Activated naive CD4-positive, alpha-beta T cell treated with anti-CD3 and anti-CD28 coated beads, Interleukin-2, amount 50 U/mL, for 72 hours (primary cell): Measurements from ENCODE around the gene LRRC36. TPM values are rescaled to one million over a fixed set of nuclear protein-coding genes. Genes with fewer than 3 reads are reported as not detected.
A peak's percentile ranks its signal among the peaks of the same experiment; 100 is the strongest.

ENCODE experiments used
- ATAC-seq, 2 donors: fragments of 150-1000 bp; cut with Tn5 transposase; 2 replicates each; pipeline ENCODE4 v1.10.0; 2021; ENCODE audit warnings: mild to moderate bottlenecking in 2 of 2, moderate library complexity in 2 of 2
- DNase-seq, 2 donors: peaks; one replicate each; pipeline ENCODE4 v3.0.0; 2021 to 2022; ENCODE audit warnings: low spot score in 2 of 2
- H3K27ac Mint-ChIP-seq, 2 donors: one replicate each; pipeline ENCODE4 v1.8.0; 2022; ENCODE audit warnings: mild to moderate bottlenecking in 2 of 2, mixed read lengths in 2 of 2
- H3K36me3 Mint-ChIP-seq, 2 donors: one replicate each; pipeline ENCODE4 v1.8.0; 2022; ENCODE audit warnings: mixed read lengths in 2 of 2
- H3K9me3 Mint-ChIP-seq, 2 donors: one replicate each; pipeline ENCODE4 v1.8.0; 2022; ENCODE audit warnings: mixed read lengths in 2 of 2
- total RNA-seq, 2 donors: library from RNA; stranded (reverse); gene quantifications; one replicate each; pipeline ENCODE4 v1.2.3, GENCODE V29; 2022

LRRC36 gene
- 1 to 10 TPM in 1 of 2 donors, under 1 TPM in 1; 0.57 to 1.9 TPM for total RNA-seq

GRCh38 chr16:67326472-67327309, at the start of gene LRRC36, which contains the start of gene KCTD19:
TSS of gene LRRC36 (plus strand) at chr16:67326815. CDS start at chr16:67326863, 48 bp downstream.
TSS of gene KCTD19 (minus strand) at chr16:67326741. CDS start at chr16:67326707, 34 bp downstream.
- ATAC-seq = peak; percentile 79 to 95
- Mint-ChIP-seq H3K36me3 (peaks cover 5 to 6% of the 10 kb centered on the region in 2 donors), H3K27ac (peak within 1 kb of the TSS; percentile 45 to 66)

GRCh38 chr16:67277294-67277998, 49.2 kb upstream of the LRRC36 start:
- ATAC-seq (peak in 1 of 2 donors; percentile 58), DNase-seq (peak in 1 of 2 donors; percentile 76)
- Mint-ChIP-seq H3K36me3 (peaks cover 0 to 12% of the 10 kb centered on the region in 2 donors), H3K27ac (peak overlapping the region; percentile 89 to 90), H3K9me3 (no peaks in the 10 kb centered on the region)

More at GRCh38 chr16:67326472-67327309, at the start of gene LRRC36, which contains the start of gene KCTD19:
- no peaks in the 10 kb centered on the region for H3K9me3 Mint-ChIP-seq
- DNase-seq = peak; percentile 61 to 81

- no peak for DNase-seq
- Mint-ChIP-seq H3K27ac (peak overlapping the region; percentile 90 to 94), H3K36me3 (peaks cover 0 to 12% of the 10 kb centered on the region in 2 donors), H3K9me3 (no peaks in the 10 kb centered on the region)
- no peak for ATAC-seq
Measured at GRCh38 chr16:67277999-67278772, 48.4 kb upstream of the LRRC36 start.

- DNase-seq = peak in 1 of 2 donors; percentile 67
- peak; percentile 72 to 73 for ATAC-seq
- Mint-ChIP-seq H3K9me3 (no peaks in the 10 kb centered on the region), H3K36me3 (peaks cover 0 to 12% of the 10 kb centered on the region in 2 donors), H3K27ac (peak overlapping the region; percentile 90 to 94)
Measured at GRCh38 chr16:67278773-67279295, 47.8 kb upstream of the LRRC36 start.

- ATAC-seq = peak; percentile 88 to 94
Measured at GRCh38 chr16:67279296-67280089, 47.1 kb upstream of the LRRC36 start, which contains the start of gene PLEKHG4. TSS of gene PLEKHG4 (plus strand) at chr16:67279532. CDS start at chr16:67280045, 513 bp downstream.

GRCh38 chr16:67280090-67281015, 46.3 kb upstream of the LRRC36 start:
- ATAC-seq = no peak
- no peak for DNase-seq
- Mint-ChIP-seq H3K9me3 (no peaks in the 10 kb centered on the region), H3K36me3 (peaks cover 0 to 10% of the 10 kb centered on the region in 2 donors), H3K27ac (peak overlapping the region; percentile 31 to 68)

More at GRCh38 chr16:67279296-67280089, 47.1 kb upstream of the LRRC36 start, which contains the start of gene PLEKHG4:
- Mint-ChIP-seq H3K36me3 (peaks cover 0 to 12% of the 10 kb centered on the region in 2 donors), H3K27ac (peak within 1 kb of the TSS; percentile 90 to 94), H3K9me3 (no peaks in the 10 kb centered on the region)
- peak; percentile 84 to 89 for DNase-seq

- DNase-seq (no peak), ATAC-seq (no peak)
- Mint-ChIP-seq H3K9me3 (no peaks in the 10 kb centered on the region), H3K27ac (peak overlapping the region in 1 of 2 donors; percentile 42), H3K36me3 (peaks cover 0 to 1% of the 10 kb centered on the region in 2 donors)
Measured at GRCh38 chr16:67281536-67282446, 44.8 kb upstream of the LRRC36 start.

- ATAC-seq = no peak
- Mint-ChIP-seq H3K27ac (no peak overlapping the region), H3K9me3 (no peaks in the 10 kb centered on the region), H3K36me3 (no peaks in the 10 kb centered on the region)
- DNase-seq = no peak
Measured at GRCh38 chr16:67282447-67282805, 44.2 kb upstream of the LRRC36 start.

- Mint-ChIP-seq H3K36me3 (no peaks in the 10 kb centered on the region), H3K9me3 (no peaks in the 10 kb centered on the region), H3K27ac (peak overlapping the region in 1 of 2 donors; percentile 0)
- no peak for ATAC-seq
- DNase-seq = no peak
Measured at GRCh38 chr16:67283039-67283825, 43.4 kb upstream of the LRRC36 start.

GRCh38 chr16:67283826-67284555, 42.6 kb upstream of the LRRC36 start:
- Mint-ChIP-seq H3K27ac (peak overlapping the region in 1 of 2 donors; percentile 0), H3K9me3 (no peaks in the 10 kb centered on the region), H3K36me3 (no peaks in the 10 kb centered on the region)
- ATAC-seq (no peak), DNase-seq (no peak)

- Mint-ChIP-seq H3K9me3 (no peaks in the 10 kb centered on the region), H3K36me3 (no peaks in the 10 kb centered on the region), H3K27ac (peak overlapping the region; percentile 25 to 77)
- DNase-seq (no peak), ATAC-seq (no peak)
Measured at GRCh38 chr16:67284699-67285646, 41.6 kb upstream of the LRRC36 start.
